ENCODE results near the gene CLCF1.
A peak's percentile ranks its signal among the peaks of the same experiment; 100 is the strongest.

Gene CLCF1

DNA sequence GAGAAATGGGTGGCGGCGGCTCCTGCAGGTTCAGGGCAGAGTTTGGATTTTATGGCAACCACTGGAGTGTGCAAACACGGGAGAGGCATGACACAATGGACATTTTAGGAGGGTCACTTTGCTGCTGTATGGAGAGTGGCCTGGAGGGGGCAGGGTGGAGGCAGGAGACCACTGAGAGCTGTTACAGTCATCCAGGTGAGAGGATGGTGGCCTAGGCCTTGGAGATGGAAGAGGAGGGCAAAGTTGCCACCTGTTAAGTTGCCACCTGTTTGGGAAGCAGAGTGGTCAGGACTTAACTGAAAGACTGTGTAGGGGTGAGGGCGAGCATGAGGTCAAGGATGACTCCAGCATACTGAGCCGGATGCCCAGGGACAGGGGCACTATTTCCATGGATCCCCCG is 16.1 kb upstream of the CLCF1 start:
- peak; percentile 81 for TF ChIP-seq CTCF (conservative IDR thresholded peaks at IDR 0.05)
- peak overlapping the region; percentile 96; the same call in 1 of the 2 replicates for H3K27ac ChIP-seq

DNA sequence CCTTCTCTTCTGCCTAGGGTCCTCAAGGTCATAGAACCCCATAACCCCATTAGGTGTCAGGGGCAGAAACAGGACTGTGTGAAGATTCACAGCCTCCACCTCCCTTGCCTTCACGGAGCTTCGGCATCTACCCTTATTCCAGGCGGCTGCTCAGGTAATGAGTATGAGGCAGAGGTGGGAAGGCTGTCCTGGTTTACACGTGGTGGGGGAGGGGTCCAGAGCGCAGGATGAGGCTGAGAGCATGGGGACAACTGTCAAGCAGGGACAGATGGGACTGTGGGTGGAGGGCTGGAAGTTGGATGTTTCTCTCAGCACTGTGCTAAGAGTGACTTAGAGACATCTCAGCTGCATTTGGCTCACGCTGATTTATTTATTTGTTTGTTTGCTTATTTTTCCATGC is 14.1 kb upstream of the CLCF1 start:
- no peak overlapping the region for H3K27ac ChIP-seq
- no peak for TF ChIP-seq CTCF (conservative IDR thresholded peaks at IDR 0.05)

GRCh38 chr11:67387069-67387468 is 13.7 kb upstream of the CLCF1 start:
- TF ChIP-seq CTCF (conservative IDR thresholded peaks at IDR 0.05): no peak
- H3K27ac ChIP-seq: no peak overlapping the region

GRCh38 chr11:67384851-67385366 is 11.5 kb upstream of the CLCF1 start:
- TF ChIP-seq CTCF (conservative IDR thresholded peaks at IDR 0.05): no peak
- no peak overlapping the region for H3K27ac ChIP-seq

- peak; percentile 100 for TF ChIP-seq CTCF (conservative IDR thresholded peaks at IDR 0.05)
- H3K27ac ChIP-seq: no peak overlapping the region
Measured at GRCh38 chr11:67382276-67383136, 9.1 kb upstream of the CLCF1 start.

GRCh38 chr11:67381244-67381972 is 8.0 kb upstream of the CLCF1 start:
- no peak for TF ChIP-seq CTCF (conservative IDR thresholded peaks at IDR 0.05)
- no peak overlapping the region for H3K27ac ChIP-seq

All from VCaP (cell line).